ENCODE results near the gene ATXN7L3B.
"Not testable (repeated sequence)": the region's sequence is repeated elsewhere in the genome, so short reads cannot be mapped to it uniquely, and the experiment has no call there.

Gene ATXN7L3B, protein sequence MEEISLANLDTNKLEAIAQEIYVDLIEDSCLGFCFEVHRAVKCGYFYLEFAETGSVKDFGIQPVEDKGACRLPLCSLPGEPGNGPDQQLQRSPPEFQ

DNA sequence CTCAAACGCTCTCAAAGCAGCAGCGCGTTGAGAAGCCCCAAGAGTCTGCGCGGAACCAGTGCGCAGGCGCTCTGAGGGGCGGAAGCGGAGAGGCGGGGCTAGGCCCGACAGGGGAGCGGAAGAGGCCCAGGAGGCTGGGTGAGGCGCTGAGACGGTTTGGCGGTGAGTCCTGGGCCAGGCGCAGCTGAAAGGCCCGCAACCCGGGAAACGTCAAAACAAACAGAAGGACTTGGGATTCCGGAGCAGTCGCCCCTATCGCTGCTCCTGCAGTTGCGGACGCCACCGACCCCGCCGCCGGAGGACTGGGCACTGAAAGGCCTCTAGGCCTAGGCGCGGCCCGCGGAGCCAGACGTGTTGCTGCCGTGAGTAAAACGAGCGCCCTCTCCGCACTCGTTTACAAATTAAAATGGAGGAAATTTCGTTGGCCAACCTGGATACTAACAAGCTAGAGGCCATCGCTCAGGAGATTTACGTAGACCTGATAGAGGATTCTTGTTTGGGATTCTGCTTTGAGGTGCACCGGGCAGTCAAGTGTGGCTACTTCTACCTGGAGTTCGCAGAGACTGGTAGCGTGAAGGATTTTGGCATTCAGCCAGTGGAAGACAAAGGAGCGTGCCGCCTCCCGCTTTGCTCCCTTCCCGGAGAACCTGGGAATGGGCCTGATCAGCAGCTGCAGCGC is at the start of gene ATXN7L3B:
Gene ATXN7L3B, plus strand, starts transcription at position 129 of the 679 bp plus-strand sequence. Its CDS starts 278 bp downstream, at position 407.
- peak; percentile 98 for DNase-seq

DNA sequence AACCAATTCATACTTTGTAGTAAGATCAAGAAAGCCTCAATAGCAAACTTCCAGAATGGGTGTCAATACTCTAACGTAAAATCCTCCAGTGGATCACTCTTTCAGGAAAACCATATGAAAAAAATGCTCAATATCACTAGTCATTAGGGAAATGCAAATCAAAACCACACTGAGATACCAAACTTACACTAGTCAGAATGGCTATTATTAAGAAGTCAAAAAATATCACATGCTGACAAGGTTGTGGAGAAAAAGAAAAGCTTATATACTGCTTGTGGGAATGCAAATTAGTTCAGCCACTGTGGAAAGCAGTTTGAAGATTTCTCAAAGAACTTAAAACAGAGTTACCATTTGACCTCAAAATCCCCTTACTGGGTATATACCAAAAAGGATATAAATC is 49.5 kb upstream of the ATXN7L3B start:
- DNase-seq: no peak

- DNase-seq: no peak
Measured at GRCh38 chr12:74489543-74489942, 48.1 kb upstream of the ATXN7L3B start.

DNA sequence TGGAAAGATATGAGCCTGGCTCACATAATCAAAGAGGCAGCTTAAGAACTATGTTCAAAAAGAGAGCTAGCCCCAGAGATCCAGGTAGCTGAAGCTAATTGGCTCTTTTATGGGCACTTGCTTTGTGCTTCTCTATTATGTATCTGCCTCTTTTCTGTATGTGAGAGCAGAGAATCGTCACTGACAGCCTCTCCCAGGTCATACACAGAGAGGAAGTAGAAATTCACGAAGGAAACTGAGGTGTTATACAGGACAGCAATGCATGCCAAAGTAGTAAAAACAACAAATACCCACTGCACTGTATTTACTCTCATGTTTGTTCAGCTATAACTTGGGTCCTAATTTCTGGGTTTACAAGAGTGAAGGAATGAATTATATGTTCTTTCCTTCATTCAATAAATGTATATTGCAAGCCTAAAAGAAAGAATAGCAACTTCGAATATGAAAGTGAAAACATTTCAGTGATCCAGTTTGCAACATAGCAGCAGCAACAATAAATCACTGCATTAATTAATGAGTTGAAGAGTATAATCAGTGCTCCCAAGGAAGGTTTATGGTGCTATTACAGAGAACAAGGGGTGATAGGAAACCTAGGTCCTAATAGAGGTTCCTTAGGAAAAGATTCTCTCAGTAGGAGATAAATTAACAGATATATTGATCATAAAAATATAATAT is 47.1 kb upstream of the ATXN7L3B start:
- DNase-seq: peak; percentile 2

- no peak for DNase-seq
Measured at GRCh38 chr12:74491374-74491773, 46.3 kb upstream of the ATXN7L3B start.

DNA sequence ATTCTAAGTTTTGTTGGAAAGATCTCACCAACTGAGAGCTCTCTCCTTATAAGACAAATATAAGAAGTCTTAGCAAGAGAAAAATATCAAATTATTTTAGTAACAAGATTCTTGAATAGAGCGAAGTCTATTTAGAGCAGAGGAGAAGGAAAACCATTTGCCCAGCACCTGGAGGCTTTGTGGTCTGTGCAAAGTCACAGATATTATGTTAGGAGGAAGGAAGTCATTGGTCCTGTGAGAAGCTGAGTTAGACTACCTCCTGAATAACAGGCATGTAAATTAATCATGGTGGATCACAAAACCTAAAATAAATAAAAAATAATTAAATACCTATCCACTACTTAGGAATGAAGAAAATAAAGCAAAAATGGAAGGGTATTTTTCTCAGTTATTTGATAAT is 38.4 kb upstream of the ATXN7L3B start:
- DNase-seq: no peak

- DNase-seq: not testable (repeated sequence)
Measured at GRCh38 chr12:74508873-74509657, 28.6 kb upstream of the ATXN7L3B start.

- DNase-seq: no peak
Measured at GRCh38 chr12:74509886-74510285, 27.7 kb upstream of the ATXN7L3B start.

DNA sequence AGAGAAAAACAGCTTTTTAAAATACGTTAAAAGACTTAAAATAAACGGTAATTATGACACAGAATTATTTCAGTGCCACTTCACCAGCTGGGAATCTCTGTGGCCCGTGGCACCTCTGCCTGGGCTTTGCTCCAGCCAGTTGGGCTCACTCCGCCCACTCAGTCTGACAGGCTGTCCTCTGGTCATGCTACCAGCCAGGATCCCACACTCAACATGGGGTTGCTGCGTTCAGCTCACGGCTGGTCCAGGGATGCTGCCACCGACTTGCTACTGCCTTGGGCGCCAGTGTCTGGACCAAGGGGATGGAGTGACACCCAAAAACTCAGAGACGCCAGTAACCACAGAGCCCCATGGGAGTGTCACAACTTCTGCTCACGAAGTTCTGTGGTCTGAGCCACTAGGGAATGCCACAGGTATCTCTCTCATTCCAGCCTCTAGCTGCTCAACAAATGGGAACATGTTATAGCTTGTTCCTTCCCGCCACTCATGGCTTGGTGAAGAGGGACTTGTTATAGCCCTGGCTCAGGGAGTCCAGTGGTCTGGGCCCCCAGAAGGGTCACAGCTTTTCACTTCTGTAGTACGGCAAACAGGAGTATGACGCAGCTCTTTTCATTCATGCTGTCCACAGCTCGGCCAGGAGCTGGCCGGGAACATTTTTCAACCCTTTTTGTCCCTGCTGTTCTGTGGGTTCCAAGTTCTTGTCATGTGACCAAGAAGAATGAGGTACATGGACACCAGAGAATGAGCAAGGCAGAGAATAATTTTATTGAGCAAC is 23.4 kb upstream of the ATXN7L3B start:
- DNase-seq: no peak

DNA sequence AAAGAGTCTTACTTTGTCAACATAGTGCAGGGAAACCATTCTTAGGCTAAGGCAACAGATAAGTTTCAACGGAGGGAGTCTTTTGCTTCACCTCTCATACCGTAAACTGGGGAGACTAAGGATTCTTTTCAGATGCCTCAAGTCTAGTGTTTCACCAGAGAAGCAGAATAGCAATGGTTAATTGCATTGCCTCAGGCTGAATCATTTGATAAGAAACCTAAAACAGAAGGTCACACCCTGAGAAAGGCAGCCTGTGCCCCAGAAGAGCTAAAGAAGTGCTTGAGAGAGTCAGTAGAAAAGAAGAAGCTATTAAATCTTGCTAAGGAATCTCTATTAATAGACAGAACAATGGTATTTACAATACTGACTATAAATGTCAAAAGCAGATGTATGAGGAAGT is 21.8 kb upstream of the ATXN7L3B start:
- no peak for DNase-seq

- DNase-seq: no peak
Measured at GRCh38 chr12:74526535-74526934, 11.1 kb upstream of the ATXN7L3B start.

DNA sequence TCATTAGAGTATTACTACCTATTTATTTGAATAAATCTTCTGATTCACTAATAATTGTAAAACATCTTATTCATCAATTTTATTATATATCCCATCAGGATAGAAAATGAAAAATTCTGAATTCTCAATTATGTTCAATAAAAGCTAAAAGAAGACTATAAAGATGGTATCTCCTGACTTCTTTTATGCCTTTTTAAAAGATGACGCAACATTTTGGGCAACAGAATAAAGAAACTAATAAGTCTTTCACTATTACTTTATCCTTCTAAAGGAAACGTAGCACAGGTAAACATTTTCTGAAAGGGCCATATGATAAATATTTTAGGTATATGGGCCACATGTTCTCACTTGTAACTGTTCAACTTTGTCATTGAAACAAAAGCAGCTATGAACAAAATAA is 10.1 kb upstream of the ATXN7L3B start:
- DNase-seq: no peak

GRCh38 chr12:74530676-74531075 is 7.0 kb upstream of the ATXN7L3B start:
- DNase-seq: no peak

DNA sequence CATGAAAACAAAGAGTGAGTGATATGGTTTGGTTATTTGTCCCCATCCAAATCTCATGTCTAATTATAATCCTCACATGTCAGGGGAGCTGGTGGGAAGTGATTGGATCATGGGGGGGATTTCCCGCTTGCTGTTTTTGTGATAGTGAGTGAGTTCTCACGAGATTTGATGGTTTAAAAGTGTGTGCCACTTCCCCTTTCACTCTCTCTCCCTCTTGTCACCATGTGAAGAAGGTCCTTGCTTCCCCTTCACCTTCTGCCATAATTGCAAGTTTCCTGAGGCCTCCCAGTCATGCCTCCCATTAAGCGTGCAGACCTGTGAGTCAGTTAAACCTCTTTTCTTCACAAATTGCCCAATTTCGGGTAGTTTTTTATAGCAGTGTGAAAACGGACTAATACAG is 2.1 kb upstream of the ATXN7L3B start:
- peak; percentile 23 for DNase-seq

DNA sequence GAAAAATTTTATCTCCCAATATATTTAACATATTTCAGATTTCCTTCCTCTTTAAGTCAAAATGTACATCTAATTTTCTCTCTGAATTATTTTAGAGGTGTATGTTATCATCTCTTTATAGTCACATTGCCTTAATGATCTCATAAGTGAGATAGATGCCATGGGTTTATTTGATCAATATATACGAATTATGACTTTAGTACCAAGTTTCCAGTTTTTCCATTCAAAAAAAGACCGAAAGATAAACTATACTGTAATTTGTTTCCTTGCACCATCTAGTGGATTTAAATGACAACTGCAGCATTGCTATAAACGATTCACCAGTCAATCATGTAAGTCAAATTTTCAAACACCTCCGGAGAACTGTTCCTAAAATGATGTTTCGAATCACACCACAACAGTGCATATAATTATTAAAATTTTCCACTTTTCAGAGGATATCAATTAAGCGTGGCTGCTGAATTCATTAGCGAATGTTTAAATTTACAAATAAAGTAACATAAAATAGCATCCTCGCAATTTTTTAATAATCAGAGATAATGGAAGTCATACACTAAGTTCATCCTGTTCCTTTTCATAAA is 419 bp upstream of the ATXN7L3B start:
- DNase-seq: peak; percentile 86

DNA sequence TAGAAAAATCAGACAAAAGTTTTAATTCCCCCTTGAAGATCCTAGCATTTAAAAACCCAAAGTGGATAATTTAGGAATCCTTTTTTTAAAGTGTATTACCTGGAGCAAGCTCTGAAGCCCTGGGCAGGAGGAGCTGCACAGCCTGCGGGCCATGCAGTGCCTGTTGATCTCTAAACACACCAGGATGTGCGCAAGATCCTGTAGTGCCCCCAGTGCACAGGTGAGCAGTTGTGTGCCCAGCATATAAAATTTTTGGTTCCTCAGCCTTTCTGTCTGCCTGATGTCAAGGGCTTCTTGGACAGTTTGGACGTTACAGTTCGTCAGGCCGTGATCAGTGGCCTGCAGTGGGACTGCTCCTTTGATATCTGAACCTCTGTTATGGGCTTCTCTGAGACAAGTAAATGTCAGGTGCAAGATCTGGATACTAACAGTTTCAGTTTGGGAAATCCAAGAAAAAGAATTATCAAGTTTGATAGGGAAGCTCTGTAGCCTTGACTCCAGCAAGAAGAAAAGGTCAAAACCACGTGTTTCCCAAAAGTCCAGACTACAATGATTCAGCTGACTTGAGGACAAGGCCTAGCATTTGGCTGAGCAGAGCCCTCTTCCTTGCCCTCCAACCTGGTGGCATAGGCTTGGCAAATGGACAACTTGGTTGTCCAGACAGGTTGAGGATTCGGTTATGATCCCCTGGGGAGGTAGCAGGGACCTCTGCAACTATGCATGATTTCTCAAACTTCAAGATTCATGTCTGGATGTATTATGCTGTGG is 1.0 kb downstream of the ATXN7L3B start:
- DNase-seq: peak; percentile 48

- DNase-seq: peak; percentile 13
Measured at GRCh38 chr12:74539261-74539660, 1.6 kb downstream of the ATXN7L3B start.

- DNase-seq: peak; percentile 36
Measured at GRCh38 chr12:74539765-74540526, 2.3 kb downstream of the ATXN7L3B start.

GRCh38 chr12:74541074-74541473 is 3.4 kb downstream of the ATXN7L3B start:
- peak; percentile 34 for DNase-seq

GRCh38 chr12:74547249-74547648 is 9.6 kb downstream of the ATXN7L3B start:
- no peak for DNase-seq

DNA sequence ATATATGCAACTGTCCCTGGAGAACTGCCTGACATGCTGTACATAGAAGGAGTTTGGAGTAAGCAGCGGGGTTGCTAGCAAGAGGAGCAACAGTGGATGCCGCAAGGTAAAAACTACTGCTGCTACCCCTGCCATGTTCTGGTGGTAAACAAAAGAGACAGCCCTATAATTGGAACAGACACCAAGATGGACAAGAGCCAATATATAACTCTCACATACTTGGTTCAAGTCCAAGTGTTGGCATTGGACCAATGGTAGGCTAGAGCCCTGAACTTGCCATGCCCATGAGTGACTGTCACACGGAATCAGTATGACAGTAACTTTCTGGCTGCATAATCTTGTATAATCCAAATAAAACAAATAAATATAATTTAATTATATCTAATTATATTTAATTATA is 13.7 kb downstream of the ATXN7L3B start:
- DNase-seq: no peak

Data from hematopoietic multipotent progenitor cell treated with erythropoietin and hydrocortisone succinate and interleukin-3 and kit ligand, for 4 days (in vitro differentiated cells).